HepG2 (cell line): Measurements from ENCODE around the gene AKR7A3. TPM values are rescaled to one million over a fixed set of nuclear protein-coding genes. Genes with fewer than 3 reads are reported as not detected.
A peak's percentile ranks its signal among the peaks of the same experiment; 100 is the strongest.

Experiments used
- ERF ChIP-seq: IDR thresholded peaks from 2 replicates; pipeline ENCODE4 v1.6.1; 2018; ENCODE audit warnings: missing biosample characterization, missing genetic modification reagents
- FOXK1 ChIP-seq: sonication (generic); formaldehyde crosslinking; IDR thresholded peaks from 2 replicates; pipeline ENCODE4 v1.4.0; 2020; ENCODE audit warnings: low read depth, missing genetic modification reagents, borderline replicate concordance
- HNF4A ChIP-seq: sonication (generic); formaldehyde crosslinking; IDR thresholded peaks from 2 replicates; pipeline ENCODE4 v1.4.0; 2020; ENCODE audit warnings: missing genetic modification reagents
- HNRNPLL ChIP-seq: fragments of 200-400 bp; formaldehyde crosslinking; IDR thresholded peaks from 2 replicates; pipeline ENCODE4 v1.6.1; 2017; ENCODE audit warnings: mild to moderate bottlenecking, low read depth, low read length; ENCODE audit not compliant: poor library complexity, severe bottlenecking
- LCORL ChIP-seq, 2 experiments: fragments of 450-650 bp in 1 of 2; sonication (generic) in 1 of 2; formaldehyde crosslinking in 1 of 2; IDR thresholded peaks; 2 replicates each; pipeline versions ENCODE4 v1.5.0 to v1.6.1; 2017 to 2020; ENCODE audit warnings: antibody characterized with exemption in 1 of 2, missing genetic modification reagents in 1 of 2
- PHB2 ChIP-seq: fragments of 450-650 bp; IDR thresholded peaks from 2 replicates; pipeline ENCODE4 v1.6.1; 2018; ENCODE audit not compliant: partially characterized antibody
- RELA ChIP-seq: sonication (generic); formaldehyde crosslinking; IDR thresholded peaks from 2 replicates; pipeline ENCODE4 v1.4.0; 2020; ENCODE audit warnings: missing genetic modification reagents
- SALL2 ChIP-seq: sonication (generic); formaldehyde crosslinking; IDR thresholded peaks from 2 replicates; pipeline ENCODE4 v1.8.1; 2023; ENCODE audit warnings: mild to moderate bottlenecking, missing genetic modification reagents, inconsistent platforms
- SKI ChIP-seq: fragments of 450-650 bp; IDR thresholded peaks from one replicate; pipeline ENCODE4 v1.6.1; 2018; ENCODE audit warnings: mild to moderate bottlenecking; ENCODE audit not compliant: partially characterized antibody
- SNAPC2 ChIP-seq: sonication (generic); formaldehyde crosslinking; IDR thresholded peaks from 2 replicates; pipeline ENCODE4 v1.8.1; 2022; ENCODE audit warnings: mild to moderate bottlenecking, missing genetic modification reagents
- U2AF1 ChIP-seq: fragments of 200-400 bp; formaldehyde crosslinking; optimal IDR thresholded peaks from 2 replicates; pipeline ENCODE3; 2017; ENCODE audit warnings: mild to moderate bottlenecking, low read depth, low read length
- XBP1 ChIP-seq: sonication (generic); formaldehyde crosslinking; IDR thresholded peaks from 2 replicates; pipeline ENCODE4 v1.5.0; 2020; ENCODE audit warnings: missing genetic modification reagents
- ZBTB38 ChIP-seq: sonication (generic); formaldehyde crosslinking; IDR thresholded peaks from 2 replicates; pipeline ENCODE4 v1.5.1; 2020; ENCODE audit warnings: mild to moderate bottlenecking, missing genetic modification reagents
- ZFP37 ChIP-seq: sonication (generic); formaldehyde crosslinking; IDR thresholded peaks from 2 replicates; pipeline ENCODE4 v1.4.0; 2020; ENCODE audit warnings: missing genetic modification reagents, borderline replicate concordance
- ZNF496 ChIP-seq: sonication (generic); formaldehyde crosslinking; IDR thresholded peaks from 2 replicates; pipeline ENCODE4 v1.8.1; 2023; ENCODE audit warnings: mild to moderate bottlenecking, moderate library complexity, missing genetic modification reagents; ENCODE audit not compliant: insufficient replicate concordance
- ZNF598 ChIP-seq: sonication (generic); formaldehyde crosslinking; IDR thresholded peaks from 2 replicates; pipeline ENCODE4 v1.5.1; 2020; ENCODE audit warnings: mild to moderate bottlenecking, missing genetic modification reagents, borderline replicate concordance
- ZNF737 ChIP-seq: sonication (generic); formaldehyde crosslinking; IDR thresholded peaks from 2 replicates; pipeline ENCODE4 v1.5.0; 2020; ENCODE audit warnings: missing genetic modification reagents, mild to moderate bottlenecking, borderline replicate concordance
- ZNF746 ChIP-seq: sonication (generic); formaldehyde crosslinking; IDR thresholded peaks from 2 replicates; pipeline ENCODE4 v1.8.0; 2022; ENCODE audit warnings: mild to moderate bottlenecking, missing genetic modification reagents
- ZNF775 ChIP-seq: sonication (generic); formaldehyde crosslinking; IDR thresholded peaks from 2 replicates; pipeline ENCODE4 v1.4.0; 2020; ENCODE audit warnings: missing genetic modification reagents, mild to moderate bottlenecking, moderate library complexity, borderline replicate concordance
- ZNF850 ChIP-seq: sonication (generic); formaldehyde crosslinking; conservative IDR thresholded peaks from 2 replicates; pipeline ENCODE4 v1.9.0; 2021; ENCODE audit warnings: mild to moderate bottlenecking, missing genetic modification reagents
- ZSCAN12 ChIP-seq: sonication (generic); formaldehyde crosslinking; IDR thresholded peaks from 2 replicates; pipeline ENCODE4 v1.9.0; 2021; ENCODE audit warnings: mild to moderate bottlenecking, missing genetic modification reagents
- polyA plus RNA-seq, 8 experiments: library from polyadenylated mRNA; depleted of rRNA in 3 of 8; stranded (reverse) in 7 of 8; unstranded in 1 of 8; fragments of >200 nt; fragmentation: Illumina TruSeq in 4 of 8; extraction: Trizol in 4 of 8; gene quantifications; 2 replicates each; pipeline versions ENCODE4 v1.2.1 to v1.2.3, GENCODE V29; 2011 to 2016; ENCODE audit warnings: low read depth in 4 of 8, missing spikeins in 1 of 8, mixed read lengths in 1 of 8; ENCODE audit not compliant: insufficient read depth in 1 of 8
- total RNA-seq, 5 experiments: library from RNA; depleted of rRNA; stranded (reverse); fragments of >200 nt; fragmentation: Illumina TruSeq; extraction: Trizol; gene quantifications; 2 replicates each; pipeline ENCODE4 v1.2.3, GENCODE V29; 2016; ENCODE audit warnings: low read depth in 1 of 5
- TF ChIP-seq, protein P1 (sequence below): IDR thresholded peaks from 2 replicates; pipeline ENCODE4 v1.6.1; 2012; ENCODE audit warnings: low read depth, low read length, improper control_type of control experiment
- TF ChIP-seq, protein P2 (sequence below): sonication (generic); formaldehyde crosslinking; IDR thresholded peaks from 2 replicates; pipeline ENCODE4 v1.4.0; 2020; ENCODE audit warnings: mild to moderate bottlenecking, missing genetic modification reagents, borderline replicate concordance

AKR7A3 gene
- total and polyA plus RNA-seq, 2 of the 13 experiments (the other 11 are each of a cell fraction or from before 2014, with no cell fraction given), result 0.58 to 1.00 TPM

DNA sequence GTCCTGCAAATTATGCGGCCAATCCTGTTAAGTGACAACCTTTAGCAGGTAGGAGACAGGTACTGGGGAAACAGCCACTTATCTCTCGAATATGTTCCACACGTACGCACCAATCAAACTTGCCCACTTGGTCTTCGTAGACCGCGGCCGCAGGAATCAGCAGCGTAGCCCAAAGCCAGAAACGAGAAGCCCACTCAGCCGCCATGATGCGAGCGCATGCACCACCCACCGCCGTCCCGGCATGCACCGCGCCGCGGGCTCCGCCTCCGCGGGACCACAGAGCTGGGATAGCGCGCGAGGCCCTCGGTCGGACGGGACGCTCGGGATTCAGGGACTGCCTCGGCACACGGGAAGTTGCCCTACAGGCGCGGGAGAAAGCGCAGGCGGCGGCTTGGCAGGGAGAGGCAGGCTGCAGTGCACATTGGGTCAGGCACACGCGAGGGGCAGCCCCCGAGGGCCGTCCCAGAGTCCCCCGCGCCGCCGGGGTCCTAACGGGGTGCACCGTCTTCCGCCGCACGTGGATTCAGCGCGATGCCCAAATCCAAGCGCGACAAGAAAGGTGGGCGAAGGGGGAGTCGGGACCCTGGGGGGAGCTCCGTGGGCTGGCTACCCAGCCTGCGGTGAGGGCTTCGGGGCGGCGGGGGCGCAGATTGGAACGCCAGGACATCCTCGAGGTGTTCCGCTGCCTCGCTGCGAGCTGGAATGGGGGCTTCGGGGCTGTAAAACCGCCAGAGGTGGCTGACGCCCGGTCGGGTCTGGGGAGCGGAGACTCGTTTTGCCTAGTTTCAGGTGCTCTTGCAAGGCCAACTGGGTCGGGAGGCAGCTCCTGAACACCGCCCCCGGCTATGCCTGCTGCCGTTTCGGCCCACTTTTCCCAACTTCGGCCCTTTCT is 37.0 kb downstream of the AKR7A3 start, which contains the start of the genes EMC1 and MRTO4 (continued):
- TF ChIP-seq, protein P1, sequence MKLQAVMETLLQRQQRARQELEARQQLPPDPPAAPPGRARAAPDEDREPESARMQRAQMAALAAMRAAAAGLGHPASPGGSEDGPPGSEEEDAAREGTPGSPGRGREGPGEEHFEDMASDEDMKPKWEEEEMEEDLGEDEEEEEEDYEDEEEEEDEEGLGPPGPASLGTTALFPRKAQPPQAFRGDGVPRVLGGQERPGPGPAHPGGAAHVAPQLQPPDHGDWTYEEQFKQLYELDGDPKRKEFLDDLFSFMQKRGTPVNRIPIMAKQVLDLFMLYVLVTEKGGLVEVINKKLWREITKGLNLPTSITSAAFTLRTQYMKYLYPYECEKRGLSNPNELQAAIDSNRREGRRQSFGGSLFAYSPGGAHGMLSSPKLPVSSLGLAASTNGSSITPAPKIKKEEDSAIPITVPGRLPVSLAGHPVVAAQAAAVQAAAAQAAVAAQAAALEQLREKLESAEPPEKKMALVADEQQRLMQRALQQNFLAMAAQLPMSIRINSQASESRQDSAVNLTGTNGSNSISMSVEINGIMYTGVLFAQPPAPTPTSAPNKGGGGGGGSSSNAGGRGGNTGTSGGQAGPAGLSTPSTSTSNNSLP, result no peak
- TF ChIP-seq ZSCAN12, result no peak
- TF ChIP-seq ERF, result peak; percentile 67
- no peak for TF ChIP-seq XBP1 (CRISPR knock-in tag)
- no peak for TF ChIP-seq U2AF1
- no peak for TF ChIP-seq ZNF775 (CRISPR knock-in tag)
- peak; percentile 74 for TF ChIP-seq ZBTB38 (CRISPR knock-in tag)
- no peak for TF ChIP-seq ZFP37 (CRISPR knock-in tag)
- peak; percentile 80; the same call in 1 of the 2 replicates for TF ChIP-seq SNAPC2 (CRISPR knock-in tag)
- TF ChIP-seq, protein P2, sequence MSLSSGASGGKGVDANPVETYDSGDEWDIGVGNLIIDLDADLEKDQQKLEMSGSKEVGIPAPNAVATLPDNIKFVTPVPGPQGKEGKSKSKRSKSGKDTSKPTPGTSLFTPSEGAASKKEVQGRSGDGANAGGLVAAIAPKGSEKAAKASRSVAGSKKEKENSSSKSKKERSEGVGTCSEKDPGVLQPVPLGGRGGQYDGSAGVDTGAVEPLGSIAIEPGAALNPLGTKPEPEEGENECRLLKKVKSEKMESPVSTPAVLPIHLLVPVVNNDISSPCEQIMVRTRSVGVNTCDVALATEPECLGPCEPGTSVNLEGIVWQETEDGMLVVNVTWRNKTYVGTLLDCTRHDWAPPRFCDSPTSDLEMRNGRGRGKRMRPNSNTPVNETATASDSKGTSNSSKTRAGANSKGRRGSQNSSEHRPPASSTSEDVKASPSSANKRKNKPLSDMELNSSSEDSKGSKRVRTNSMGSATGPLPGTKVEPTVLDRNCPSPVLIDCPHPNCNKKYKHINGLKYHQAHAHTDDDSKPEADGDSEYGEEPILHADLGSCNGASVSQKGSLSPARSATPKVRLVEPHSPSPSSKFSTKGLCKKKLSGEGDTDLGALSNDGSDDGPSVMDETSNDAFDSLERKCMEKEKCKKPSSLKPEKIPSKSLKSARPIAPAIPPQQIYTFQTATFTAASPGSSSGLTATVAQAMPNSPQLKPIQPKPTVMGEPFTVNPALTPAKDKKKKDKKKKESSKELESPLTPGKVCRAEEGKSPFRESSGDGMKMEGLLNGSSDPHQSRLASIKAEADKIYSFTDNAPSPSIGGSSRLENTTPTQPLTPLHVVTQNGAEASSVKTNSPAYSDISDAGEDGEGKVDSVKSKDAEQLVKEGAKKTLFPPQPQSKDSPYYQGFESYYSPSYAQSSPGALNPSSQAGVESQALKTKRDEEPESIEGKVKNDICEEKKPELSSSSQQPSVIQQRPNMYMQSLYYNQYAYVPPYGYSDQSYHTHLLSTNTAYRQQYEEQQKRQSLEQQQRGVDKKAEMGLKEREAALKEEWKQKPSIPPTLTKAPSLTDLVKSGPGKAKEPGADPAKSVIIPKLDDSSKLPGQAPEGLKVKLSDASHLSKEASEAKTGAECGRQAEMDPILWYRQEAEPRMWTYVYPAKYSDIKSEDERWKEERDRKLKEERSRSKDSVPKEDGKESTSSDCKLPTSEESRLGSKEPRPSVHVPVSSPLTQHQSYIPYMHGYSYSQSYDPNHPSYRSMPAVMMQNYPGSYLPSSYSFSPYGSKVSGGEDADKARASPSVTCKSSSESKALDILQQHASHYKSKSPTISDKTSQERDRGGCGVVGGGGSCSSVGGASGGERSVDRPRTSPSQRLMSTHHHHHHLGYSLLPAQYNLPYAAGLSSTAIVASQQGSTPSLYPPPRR (CRISPR knock-in tag), result peak; percentile 32; the same call in 1 of the 2 replicates
- 0 out of 2 replicates have a peak, but pooled peaks have one; percentile 22 for TF ChIP-seq ZNF746 (CRISPR knock-in tag)
- no peak for TF ChIP-seq RELA (CRISPR knock-in tag)
- no peak for TF ChIP-seq ZNF496 (CRISPR knock-in tag)
- TF ChIP-seq SKI, result peak; percentile 68
- TF ChIP-seq PHB2, result no peak
- no peak for TF ChIP-seq HNF4A (CRISPR knock-in tag)
- no peak for TF ChIP-seq LCORL (IDR thresholded peaks at IDR 0.05)
- peak; percentile 68; the same call in 1 of the 2 replicates for TF ChIP-seq LCORL (CRISPR knock-in tag; IDR thresholded peaks at IDR 0.05)
- peak; percentile 51; the same call in 1 of the 2 replicates for TF ChIP-seq ZNF737 (CRISPR knock-in tag)
- peak; percentile 92; the same call in 1 of the 2 replicates for TF ChIP-seq ZNF850 (CRISPR knock-in tag)
- TF ChIP-seq HNRNPLL, result peak; percentile 60
- peak; percentile 83; the same call in 1 of the 2 replicates for TF ChIP-seq FOXK1 (CRISPR knock-in tag)
- no peak; the same call in 1 of the 2 replicates for TF ChIP-seq SALL2 (CRISPR knock-in tag)
- peak; percentile 63 for TF ChIP-seq ZNF598 (CRISPR knock-in tag)
